Erythroblast (primary cell): ENCODE measurements around the gene GPR15.

Source experiments
- DNase-seq, 2 experiments: peaks; one replicate each; lab custom pipeline; 2025; lab: John Stamatoyannopoulos, UW
- GATA1 ChIP-seq: IDR thresholded peaks from 2 replicates; pipeline ENCODE4 v1.6.1; 2011; ENCODE audit warnings: low read depth, mild to moderate bottlenecking, control low read depth, low read length, moderate library complexity
- POLR2A ChIP-seq: IDR thresholded peaks from 2 replicates; pipeline ENCODE4 v1.6.1; 2011; ENCODE audit warnings: mild to moderate bottlenecking, low read length

The GPR15 gene

GRCh38 chr3:98531622-98532274 is at the start of gene GPR15:
Gene GPR15 (plus strand): TSS chr3:98531978. CDS start chr3:98532034, 56 bp downstream.
- no peak for TF ChIP-seq POLR2A
- no peak for TF ChIP-seq GATA1
- DNase-seq: no peak

- peak; percentile 18 to 40 for DNase-seq
- TF ChIP-seq GATA1 (no peak), POLR2A (no peak)
Observed at GRCh38 chr3:98482717-98483482, 48.9 kb upstream of the GPR15 start.

DNA sequence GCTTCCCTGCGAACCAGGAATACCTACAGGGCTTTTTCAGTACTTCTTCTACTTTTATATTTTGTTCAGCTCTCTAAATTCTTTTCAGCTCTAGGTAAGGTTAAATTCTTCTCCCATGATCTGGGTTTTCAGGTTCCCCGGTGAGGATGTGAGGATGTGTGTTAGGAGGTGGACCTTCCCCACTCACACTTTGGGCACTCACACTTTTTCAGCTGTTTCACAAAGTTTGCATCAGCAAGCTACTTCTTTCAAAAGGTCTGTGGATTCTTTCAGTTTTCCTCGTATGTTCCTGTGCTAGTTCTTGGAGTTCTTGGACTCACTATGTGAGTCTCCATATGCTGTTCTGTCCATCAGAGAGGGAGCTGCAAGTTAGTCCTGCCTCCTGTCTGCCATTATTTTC is 48.2 kb upstream of the GPR15 start:
- DNase-seq: peak in 1 of 2 experiments; percentile 14
- TF ChIP-seq GATA1 (no peak), POLR2A (no peak)

GRCh38 chr3:98497381-98497780 is 34.4 kb upstream of the GPR15 start, which contains the start of gene OR5K2:
Gene OR5K2 (plus strand): TSS chr3:98497681. CDS start chr3:98497681, 0 bp downstream.
- DNase-seq: no peak
- TF ChIP-seq POLR2A: no peak
- no peak for TF ChIP-seq GATA1

DNA sequence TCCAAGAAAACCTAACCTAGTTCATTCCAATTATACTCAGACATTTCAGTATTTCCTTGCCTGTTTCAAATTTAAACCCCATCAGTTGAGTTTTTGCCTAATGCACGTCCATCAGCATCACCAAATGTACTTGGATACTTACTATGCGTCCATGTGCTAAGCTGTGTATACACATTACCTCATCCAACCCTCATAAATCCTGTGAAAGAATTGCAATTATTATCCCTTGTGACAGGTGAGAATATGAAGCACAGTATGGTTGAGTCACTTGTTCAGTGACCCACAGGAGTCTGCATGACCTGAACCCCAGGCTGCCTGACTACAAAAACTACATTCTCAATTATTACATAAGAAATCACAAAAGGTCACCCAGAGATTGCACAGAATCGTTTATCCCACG is 31.8 kb upstream of the GPR15 start:
- DNase-seq: no peak
- no peak for TF ChIP-seq GATA1
- TF ChIP-seq POLR2A: no peak

- TF ChIP-seq POLR2A (no peak), GATA1 (no peak)
- no peak for DNase-seq
Observed at GRCh38 chr3:98501270-98501669, 30.5 kb upstream of the GPR15 start.

- DNase-seq: no peak
- TF ChIP-seq GATA1 (no peak), POLR2A (no peak)
Observed at GRCh38 chr3:98501863-98502576, 29.8 kb upstream of the GPR15 start.

DNA sequence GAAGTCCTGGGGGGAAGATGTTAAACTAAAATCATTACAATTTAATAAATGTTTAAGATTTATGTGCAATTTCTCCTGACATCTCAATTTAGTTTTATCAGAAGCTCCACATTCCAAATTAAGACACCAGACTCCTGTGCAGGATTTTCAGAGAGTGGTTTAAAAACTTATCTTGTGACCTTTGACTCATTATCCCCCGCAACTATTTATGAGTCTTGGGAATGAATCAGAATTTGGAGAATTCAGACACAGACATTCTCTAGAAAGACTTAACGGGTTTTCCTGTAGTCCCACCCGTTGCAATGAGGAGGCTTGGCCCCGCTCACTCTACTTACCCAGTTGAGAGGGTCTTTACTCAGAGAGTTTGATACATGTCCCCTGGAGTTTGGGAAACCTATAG is 27.2 kb upstream of the GPR15 start:
- DNase-seq: no peak
- TF ChIP-seq GATA1: no peak
- TF ChIP-seq POLR2A: no peak

DNA sequence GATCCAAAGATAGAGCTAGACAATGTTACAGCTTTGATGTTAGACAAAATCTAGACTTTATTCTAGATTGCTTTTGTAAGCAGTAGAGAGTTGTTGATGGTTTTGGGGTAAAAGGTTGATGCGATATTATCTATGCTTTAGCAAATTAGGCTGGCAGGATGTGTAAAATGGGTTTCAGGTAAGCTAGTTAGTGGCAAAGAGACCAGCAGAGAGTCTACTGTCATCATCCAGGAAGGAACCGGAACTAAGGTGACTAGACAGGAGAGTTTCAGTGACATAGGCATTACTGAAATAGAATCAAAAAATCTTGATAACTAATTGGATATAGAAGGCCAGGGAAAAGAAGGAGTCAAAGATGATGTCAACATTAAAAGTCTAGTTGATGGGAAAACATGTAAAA is 23.2 kb upstream of the GPR15 start:
- DNase-seq: no peak
- no peak for TF ChIP-seq POLR2A
- TF ChIP-seq GATA1: no peak

DNA sequence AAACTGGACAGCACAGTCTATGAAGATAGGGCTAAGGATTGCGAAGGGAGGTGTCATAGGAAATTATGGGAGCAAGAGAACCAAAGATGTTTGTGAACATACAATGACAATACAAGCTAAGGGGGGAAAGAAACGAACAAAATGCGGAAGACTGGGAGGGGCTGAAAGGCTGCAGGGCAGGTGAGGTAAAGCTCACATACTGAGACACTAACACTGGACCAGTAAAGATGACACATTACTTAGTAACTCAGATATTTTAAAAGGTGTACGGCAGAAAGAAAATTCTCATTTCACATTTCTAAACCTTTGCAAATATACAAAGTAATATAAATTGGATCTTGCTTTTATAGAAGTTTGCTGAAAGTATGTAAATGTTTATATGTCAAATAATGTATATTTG is 19.2 kb upstream of the GPR15 start:
- no peak for TF ChIP-seq GATA1
- TF ChIP-seq POLR2A: no peak
- DNase-seq: no peak

- TF ChIP-seq GATA1 (no peak), POLR2A (no peak)
- peak in 1 of 2 experiments; percentile 28 for DNase-seq
Observed at GRCh38 chr3:98513091-98513511, 18.7 kb upstream of the GPR15 start.

DNA sequence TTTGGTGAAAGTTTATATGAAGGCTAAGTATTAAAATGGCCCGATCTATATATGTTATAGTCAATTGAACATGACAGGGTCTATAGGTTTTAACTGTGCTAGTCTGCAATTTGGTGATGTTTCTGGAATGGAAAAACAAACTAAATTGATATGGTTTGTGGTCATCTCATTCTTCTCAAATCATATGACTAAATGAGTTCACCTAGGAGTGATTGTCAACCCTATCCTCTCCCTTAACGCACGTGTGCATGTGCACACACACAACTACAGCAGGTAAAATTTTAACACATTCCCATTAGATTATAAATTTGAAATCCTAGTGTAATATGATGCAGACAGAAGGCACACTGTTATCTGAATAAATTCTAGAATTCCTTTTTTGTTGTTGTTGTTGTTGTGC is 18.0 kb upstream of the GPR15 start:
- TF ChIP-seq GATA1: no peak
- no peak for TF ChIP-seq POLR2A
- no peak for DNase-seq

GRCh38 chr3:98514948-98515347 is 16.8 kb upstream of the GPR15 start:
- TF ChIP-seq GATA1: no peak
- no peak for TF ChIP-seq POLR2A
- no peak for DNase-seq

DNA sequence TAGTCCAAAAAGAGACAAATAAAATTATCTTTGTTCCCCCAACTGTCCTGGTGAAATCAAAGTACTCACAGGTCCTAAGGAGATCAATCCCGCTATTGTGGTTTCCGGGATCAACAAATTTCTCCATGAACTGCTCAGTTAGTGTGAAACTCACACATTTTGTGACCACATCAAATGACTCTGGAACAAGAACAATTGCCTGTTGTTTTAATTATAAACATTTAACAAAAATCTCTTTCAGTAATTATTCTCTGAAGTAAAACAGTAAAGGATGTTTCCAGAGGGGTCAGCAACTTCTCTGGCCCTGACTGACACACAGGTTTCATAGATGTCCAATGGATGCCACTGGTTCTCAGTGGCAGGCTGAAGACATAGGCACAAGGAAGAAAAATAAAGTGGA is 13.0 kb upstream of the GPR15 start:
- no peak for TF ChIP-seq POLR2A
- no peak for TF ChIP-seq GATA1
- DNase-seq: no peak

DNA sequence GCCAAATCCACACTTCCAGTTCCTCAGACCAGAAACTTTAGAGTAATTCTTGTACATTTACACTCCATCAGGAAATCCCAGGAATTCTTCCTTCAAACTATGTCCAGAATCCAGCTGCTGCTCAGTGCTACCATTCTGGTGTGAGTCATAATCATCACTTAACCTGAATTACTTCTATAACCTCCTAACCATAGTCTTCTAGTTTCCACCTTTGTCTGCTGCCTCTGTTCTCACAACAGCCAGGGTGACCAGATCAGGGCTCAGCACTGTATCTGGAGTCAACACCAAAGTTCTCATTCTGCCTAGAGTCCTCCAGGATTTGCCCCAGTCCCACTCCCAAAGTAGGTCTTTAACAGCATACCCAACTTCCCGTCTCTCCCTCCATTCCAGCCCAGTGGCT is 12.4 kb upstream of the GPR15 start:
- TF ChIP-seq POLR2A (no peak), GATA1 (no peak)
- no peak for DNase-seq
